Cardiac muscle cell (in vitro differentiated cells and primary cell): ENCODE data around the gene OR4E2. TPM values are rescaled to one million over a fixed set of nuclear protein-coding genes. Genes with fewer than 3 reads are reported as not detected.

Experiments
- DNase-seq, 2 donors: peaks; one replicate each; pipeline versions ENCODE4 v3.0.0 to v3.0.0-alpha.2; 2010 to 2017; ENCODE audit warnings: low read depth in 1 of 2, low spot score in 1 of 2
- H3K27ac ChIP-seq: fragments of 200-600 bp; sonication (generic); 2 replicates; pipeline ENCODE4 v1.5.1; 2016
- H3K27me3 ChIP-seq: fragments of 200-600 bp; sonication (generic); 2 replicates; pipeline ENCODE4 v1.6.0; 2016; ENCODE audit warnings: control low read depth
- H3K36me3 ChIP-seq: fragments of 200-600 bp; sonication (generic); 2 replicates; pipeline ENCODE4 v1.5.1; 2016; ENCODE audit warnings: control low read depth
- H3K4me1 ChIP-seq: fragments of 200-600 bp; sonication (generic); 2 replicates; pipeline ENCODE4 v1.8.1; 2017; ENCODE audit warnings: low read depth, mild to moderate bottlenecking, mixed run types
- H3K4me3 ChIP-seq: fragments of 200-600 bp; sonication (generic); 2 replicates; pipeline ENCODE4 v1.5.1; 2016; ENCODE audit warnings: mild to moderate bottlenecking
- H3K9me3 ChIP-seq: fragments of 200-600 bp; sonication (generic); 2 replicates; pipeline ENCODE4 v1.5.1; 2017; ENCODE audit warnings: low read depth, mild to moderate bottlenecking, control low read depth
- polyA plus RNA-seq: library from polyadenylated mRNA; unstranded; fragments of >200 nt; fragmentation: Nextera tagmentation; extraction: Ambion mirVana; gene quantifications from 2 replicates; pipeline ENCODE4 v1.2.1, GENCODE V29; 2016
- total RNA-seq: library from RNA; depleted of rRNA; stranded (reverse); fragments of >200 nt; gene quantifications from 2 replicates; pipeline ENCODE4 v1.2.3, GENCODE V29; 2016
- TF ChIP-seq, protein P1 (sequence below): IDR thresholded peaks from 2 replicates; pipeline ENCODE4 v1.5.1; 2012; ENCODE audit warnings: low read depth, mild to moderate bottlenecking, low read length

The OR4E2 gene
- total and polyA plus RNA-seq, 2 experiments from 2014 or later = not detected

DNA sequence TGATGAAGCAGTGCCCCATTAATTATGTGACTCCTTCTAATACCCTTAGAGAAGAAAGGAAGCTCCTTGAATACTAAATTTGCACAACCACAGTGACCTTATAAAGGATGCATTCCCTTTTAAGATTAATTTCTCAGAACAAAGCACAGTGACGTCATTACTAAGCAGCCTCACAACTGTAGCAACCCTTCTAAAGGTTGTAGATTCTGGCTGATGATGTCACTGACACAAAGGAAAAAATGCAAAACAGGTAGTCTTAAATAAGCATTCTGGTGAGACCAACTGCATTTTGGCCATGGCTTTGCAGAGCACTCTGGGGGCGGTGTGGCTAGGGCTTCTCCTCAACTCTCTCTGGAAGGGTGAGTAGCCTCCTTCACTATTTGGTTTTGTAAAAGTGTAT is 58.4 kb downstream of the OR4E2 start:
- TF ChIP-seq, protein P1, sequence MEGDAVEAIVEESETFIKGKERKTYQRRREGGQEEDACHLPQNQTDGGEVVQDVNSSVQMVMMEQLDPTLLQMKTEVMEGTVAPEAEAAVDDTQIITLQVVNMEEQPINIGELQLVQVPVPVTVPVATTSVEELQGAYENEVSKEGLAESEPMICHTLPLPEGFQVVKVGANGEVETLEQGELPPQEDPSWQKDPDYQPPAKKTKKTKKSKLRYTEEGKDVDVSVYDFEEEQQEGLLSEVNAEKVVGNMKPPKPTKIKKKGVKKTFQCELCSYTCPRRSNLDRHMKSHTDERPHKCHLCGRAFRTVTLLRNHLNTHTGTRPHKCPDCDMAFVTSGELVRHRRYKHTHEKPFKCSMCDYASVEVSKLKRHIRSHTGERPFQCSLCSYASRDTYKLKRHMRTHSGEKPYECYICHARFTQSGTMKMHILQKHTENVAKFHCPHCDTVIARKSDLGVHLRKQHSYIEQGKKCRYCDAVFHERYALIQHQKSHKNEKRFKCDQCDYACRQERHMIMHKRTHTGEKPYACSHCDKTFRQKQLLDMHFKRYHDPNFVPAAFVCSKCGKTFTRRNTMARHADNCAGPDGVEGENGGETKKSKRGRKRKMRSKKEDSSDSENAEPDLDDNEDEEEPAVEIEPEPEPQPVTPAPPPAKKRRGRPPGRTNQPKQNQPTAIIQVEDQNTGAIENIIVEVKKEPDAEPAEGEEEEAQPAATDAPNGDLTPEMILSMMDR = no peak
- H3K4me1 ChIP-seq = no peaks in the 10 kb centered on the region
- H3K36me3 ChIP-seq = no peaks in the 10 kb centered on the region
- no peak for DNase-seq
- H3K27ac ChIP-seq = no peak overlapping the region
- H3K27me3 ChIP-seq = no peaks in the 10 kb centered on the region
- H3K4me3 ChIP-seq = no peak overlapping the region
- H3K9me3 ChIP-seq = no peaks in the 10 kb centered on the region

DNA sequence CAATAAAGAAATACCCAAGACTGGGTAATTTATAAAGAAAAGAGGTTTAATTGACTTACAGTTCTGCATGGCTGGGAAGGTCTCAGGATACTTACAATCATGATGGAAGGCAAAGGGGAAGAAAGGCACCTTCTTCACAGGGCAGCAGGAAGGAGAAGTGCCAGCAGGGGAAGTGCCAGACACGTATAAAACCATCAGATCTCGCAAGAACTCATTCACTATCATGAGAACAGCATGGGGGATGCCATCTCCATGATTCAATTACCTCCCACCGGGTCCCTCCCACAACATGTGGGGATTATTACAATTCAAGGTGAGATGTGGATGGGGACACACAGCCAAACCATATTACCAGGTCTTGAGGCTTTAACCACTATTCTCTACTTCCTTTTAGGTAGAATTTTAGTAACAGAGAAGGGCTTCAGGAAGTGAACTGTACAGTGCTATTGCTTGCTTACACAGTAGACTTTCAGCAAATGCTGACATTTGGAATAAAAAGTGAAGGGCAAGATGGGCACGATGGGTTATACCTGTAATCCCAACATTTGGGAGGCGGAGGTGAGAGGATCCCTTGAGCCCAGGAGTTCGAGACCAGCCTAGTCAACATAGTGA is 60.8 kb downstream of the OR4E2 start:
- no peaks in the 10 kb centered on the region for H3K9me3 ChIP-seq
- no peaks in the 10 kb centered on the region for H3K27me3 ChIP-seq
- H3K4me1 ChIP-seq = no peaks in the 10 kb centered on the region
- H3K4me3 ChIP-seq = no peak overlapping the region
- TF ChIP-seq, protein P1 = no peak
- DNase-seq = no peak
- H3K27ac ChIP-seq = no peak overlapping the region
- H3K36me3 ChIP-seq = no peaks in the 10 kb centered on the region

Other genes starting within 250 kb of the OR4E2 start
- 59.2 and 71.4 TPM in 2 replicates for gene CHD8, start 197.7 kb upstream of the OR4E2 start, total RNA-seq
- gene CHD8, start 197.7 kb upstream of the OR4E2 start, polyA plus RNA-seq = 25.2 and 36.7 TPM in 2 replicates
- gene RAB2B, start 176.9 kb upstream of the OR4E2 start, total RNA-seq = 28.5 and 29.7 TPM in 2 replicates
- gene RAB2B, start 176.9 kb upstream of the OR4E2 start, polyA plus RNA-seq = 17.8 and 28.5 TPM in 2 replicates
- gene TOX4, start 176.6 kb upstream of the OR4E2 start, total RNA-seq = 34.3 and 37.8 TPM in 2 replicates
- gene TOX4, start 176.6 kb upstream of the OR4E2 start, polyA plus RNA-seq = 42.3 and 45.2 TPM in 2 replicates
- 57.9 and 69.2 TPM in 2 replicates for gene METTL3, start 142.5 kb upstream of the OR4E2 start, total RNA-seq
- 59.7 and 63.9 TPM in 2 replicates for gene METTL3, start 142.5 kb upstream of the OR4E2 start, polyA plus RNA-seq
- 56.8 and 74.6 TPM in 2 replicates for gene SALL2, start 127.5 kb upstream of the OR4E2 start, total RNA-seq
- 32.5 and 39.8 TPM in 2 replicates for gene SALL2, start 127.5 kb upstream of the OR4E2 start, polyA plus RNA-seq
- gene OR10G3, start 73.8 kb upstream of the OR4E2 start, total RNA-seq = not detected in 2 replicates
- not detected in 2 replicates for gene OR10G3, start 73.8 kb upstream of the OR4E2 start, polyA plus RNA-seq
- not detected in 2 replicates for gene OR10G2, start 18.9 kb upstream of the OR4E2 start, total RNA-seq
- gene OR10G2, start 18.9 kb upstream of the OR4E2 start, polyA plus RNA-seq = not detected in 2 replicates
- gene OR4E1, start 20.0 kb downstream of the OR4E2 start, total RNA-seq = not detected in 2 replicates
- gene OR4E1, start 20.0 kb downstream of the OR4E2 start, polyA plus RNA-seq = not detected in 2 replicates